HEK293 (cell line): ENCODE measurements around the gene TCAP.

Experiments used
- GLIS1 ChIP-seq: fragments of 450-650 bp; formaldehyde crosslinking; IDR thresholded peaks from 2 replicates; pipeline ENCODE4 v1.5.1; 2016; ENCODE audit warnings: missing biosample characterization, missing genetic modification characterization
- IKZF3 ChIP-seq: fragments of 450-650 bp; IDR thresholded peaks from 2 replicates; pipeline ENCODE4 v1.5.0; 2018; ENCODE audit warnings: missing biosample characterization, mild to moderate bottlenecking, missing genetic modification characterization, moderate library complexity
- KLF16 ChIP-seq: fragments of 450-650 bp; formaldehyde crosslinking; IDR thresholded peaks from 2 replicates; pipeline ENCODE4 v1.5.1; 2017; ENCODE audit warnings: missing biosample characterization, missing genetic modification characterization
- KLF8 ChIP-seq: fragments of 450-650 bp; formaldehyde crosslinking; IDR thresholded peaks from 2 replicates; pipeline ENCODE4 v1.5.1; 2016; ENCODE audit warnings: missing biosample characterization, missing genetic modification characterization
- SETDB1 ChIP-seq: IDR thresholded peaks from one replicate; pipeline ENCODE4 v1.6.1; 2017; ENCODE audit warnings: mild to moderate bottlenecking, low read length, moderate library complexity, mixed read lengths; ENCODE audit not compliant: insufficient read length
- SP3 ChIP-seq: fragments of 450-650 bp; formaldehyde crosslinking; IDR thresholded peaks from 2 replicates; pipeline ENCODE4 v1.5.1; 2016; ENCODE audit warnings: missing biosample characterization, missing genetic modification characterization
- YY1 ChIP-seq: fragments of 450-650 bp; formaldehyde crosslinking; IDR thresholded peaks from 2 replicates; pipeline ENCODE4 v1.5.1; 2018; ENCODE audit warnings: missing biosample characterization, missing genetic modification characterization
- ZBTB20 ChIP-seq: fragments of 450-650 bp; formaldehyde crosslinking; IDR thresholded peaks from 2 replicates; pipeline ENCODE4 v1.5.1; 2016; ENCODE audit warnings: missing biosample characterization, missing genetic modification characterization
- ZEB2 ChIP-seq: fragments of 450-650 bp; formaldehyde crosslinking; IDR thresholded peaks from 2 replicates; pipeline ENCODE4 v1.5.1; 2016; ENCODE audit warnings: missing biosample characterization, missing genetic modification characterization
- ZFHX2 ChIP-seq: fragments of 450-650 bp; formaldehyde crosslinking; conservative IDR thresholded peaks from 2 replicates; pipeline ENCODE4 v1.5.1; 2016; ENCODE audit warnings: missing biosample characterization, missing genetic modification characterization
- ZFP41 ChIP-seq: fragments of 450-650 bp; formaldehyde crosslinking; IDR thresholded peaks from 2 replicates; pipeline ENCODE4 v1.5.1; 2016; ENCODE audit warnings: missing biosample characterization, missing genetic modification characterization, borderline replicate concordance
- ZNF184 ChIP-seq: fragments of 450-650 bp; IDR thresholded peaks from 2 replicates; pipeline ENCODE4 v1.5.1; 2018; ENCODE audit warnings: missing biosample characterization, mild to moderate bottlenecking, missing genetic modification characterization
- ZNF366 ChIP-seq: fragments of 450-650 bp; formaldehyde crosslinking; conservative IDR thresholded peaks from 2 replicates; pipeline ENCODE4 v1.5.1; 2016; ENCODE audit warnings: missing biosample characterization, missing genetic modification characterization
- ZNF394 ChIP-seq: fragments of 450-650 bp; formaldehyde crosslinking; IDR thresholded peaks from 2 replicates; pipeline ENCODE4 v1.5.1; 2016; ENCODE audit warnings: missing biosample characterization, missing genetic modification characterization, mild to moderate bottlenecking, moderate library complexity, borderline replicate concordance
- ZNF548 ChIP-seq: fragments of 450-650 bp; formaldehyde crosslinking; IDR thresholded peaks from 2 replicates; pipeline ENCODE4 v1.5.1; 2016; ENCODE audit warnings: missing biosample characterization, missing genetic modification characterization
- ZNF701 ChIP-seq: fragments of 450-650 bp; formaldehyde crosslinking; IDR thresholded peaks from 2 replicates; pipeline ENCODE4 v1.5.1; 2016; ENCODE audit warnings: missing biosample characterization, missing genetic modification characterization
- ZNF747 ChIP-seq: fragments of 450-650 bp; formaldehyde crosslinking; IDR thresholded peaks from 2 replicates; pipeline ENCODE4 v1.5.1; 2016; ENCODE audit warnings: missing biosample characterization, missing genetic modification characterization
- ZNF76 ChIP-seq: fragments of 450-650 bp; formaldehyde crosslinking; IDR thresholded peaks from 2 replicates; pipeline ENCODE4; 2016; ENCODE audit warnings: low read depth, missing biosample characterization, missing genetic modification characterization, borderline replicate concordance
- ZSCAN16 ChIP-seq: fragments of 450-650 bp; formaldehyde crosslinking; IDR thresholded peaks from 2 replicates; pipeline ENCODE4 v1.5.1; 2016; ENCODE audit warnings: missing biosample characterization, missing genetic modification characterization
- TF ChIP-seq, protein P1 (sequence below): fragments of 450-650 bp; formaldehyde crosslinking; IDR thresholded peaks from 2 replicates; pipeline ENCODE4 v1.5.1; 2016; ENCODE audit warnings: missing biosample characterization, missing genetic modification characterization
- TF ChIP-seq, protein P2 (sequence below): fragments of 450-650 bp; formaldehyde crosslinking; IDR thresholded peaks from 2 replicates; pipeline ENCODE4 v1.5.1; 2016; ENCODE audit warnings: missing biosample characterization, missing genetic modification characterization
- TF ChIP-seq, protein P3 (sequence below): fragments of 450-650 bp; formaldehyde crosslinking; IDR thresholded peaks from 2 replicates; pipeline ENCODE4 v1.5.1; 2016; ENCODE audit warnings: missing biosample characterization, missing genetic modification characterization
- TF ChIP-seq, protein P4 (sequence below): fragments of 450-650 bp; formaldehyde crosslinking; IDR thresholded peaks from 2 replicates; pipeline ENCODE4 v1.5.1; 2016; ENCODE audit warnings: missing biosample characterization, missing genetic modification characterization, low read depth
- TF ChIP-seq, protein P5 (sequence below): fragments of 450-650 bp; formaldehyde crosslinking; IDR thresholded peaks from 2 replicates; pipeline ENCODE4 v1.5.1; 2016; ENCODE audit warnings: missing biosample characterization, missing genetic modification characterization

The TCAP gene

DNA sequence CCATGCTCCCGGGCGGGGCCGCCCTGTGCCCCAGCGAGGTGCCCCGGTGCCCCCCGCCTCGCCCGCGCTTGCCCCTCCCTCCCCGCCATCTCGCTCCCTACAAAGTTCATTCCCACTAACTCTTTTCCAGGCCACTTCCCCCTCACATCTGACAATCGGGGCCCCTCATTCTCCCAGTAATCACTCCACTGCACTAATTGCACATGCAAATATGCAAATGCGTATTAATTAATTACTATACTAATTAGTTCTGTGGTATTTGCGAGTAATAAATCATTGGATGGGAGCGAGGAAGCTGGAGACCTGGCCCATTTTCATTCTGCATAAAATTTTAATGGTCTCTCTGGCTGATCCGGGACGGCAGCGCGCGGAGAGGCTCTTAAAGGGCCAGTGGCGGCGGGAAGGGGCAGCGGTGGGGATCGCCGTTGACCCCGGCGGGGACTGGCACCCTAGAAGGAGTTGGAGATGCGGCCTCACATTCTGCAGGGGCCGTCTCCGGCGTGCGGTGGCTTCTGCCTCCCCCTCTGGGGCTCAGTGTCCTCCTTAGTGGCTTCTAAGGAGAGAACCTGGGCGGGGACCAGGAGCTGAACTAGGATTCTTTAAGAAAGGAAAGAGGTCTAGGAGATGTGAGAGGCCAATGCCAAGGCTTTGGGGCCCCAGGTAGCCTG, 46.8 kb upstream of the TCAP start (continued):
- TF ChIP-seq ZFHX2 (tag by site-specific recombination) (no peak), SP3 (tag by site-specific recombination) (peak; percentile 55), ZNF548 (tag by site-specific recombination) (no peak), YY1 (no peak), ZNF366 (tag by site-specific recombination) (peak; percentile 42; the same call in 1 of the 2 replicates), ZEB2 (tag by site-specific recombination) (no peak), ZNF701 (tag by site-specific recombination) (no peak), IKZF3 (tag by site-specific recombination) (peak; percentile 48; the same call in 1 of the 2 replicates), ZBTB20 (peak; percentile 41), ZNF184 (tag by site-specific recombination) (no peak), SETDB1 (no peak), KLF8 (peak; percentile 60; the same call in 1 of the 2 replicates), ZNF747 (no peak), ZNF394 (tag by site-specific recombination) (peak; percentile 46; the same call in 1 of the 2 replicates), ZNF76 (0 out of 2 replicates have a peak, but pooled peaks have one; percentile 19), ZFP41 (tag by site-specific recombination) (no peak), ZSCAN16 (tag by site-specific recombination) (no peak), KLF16 (tag by site-specific recombination) (no peak), GLIS1 (peak; percentile 42)
- TF ChIP-seq, protein P1, sequence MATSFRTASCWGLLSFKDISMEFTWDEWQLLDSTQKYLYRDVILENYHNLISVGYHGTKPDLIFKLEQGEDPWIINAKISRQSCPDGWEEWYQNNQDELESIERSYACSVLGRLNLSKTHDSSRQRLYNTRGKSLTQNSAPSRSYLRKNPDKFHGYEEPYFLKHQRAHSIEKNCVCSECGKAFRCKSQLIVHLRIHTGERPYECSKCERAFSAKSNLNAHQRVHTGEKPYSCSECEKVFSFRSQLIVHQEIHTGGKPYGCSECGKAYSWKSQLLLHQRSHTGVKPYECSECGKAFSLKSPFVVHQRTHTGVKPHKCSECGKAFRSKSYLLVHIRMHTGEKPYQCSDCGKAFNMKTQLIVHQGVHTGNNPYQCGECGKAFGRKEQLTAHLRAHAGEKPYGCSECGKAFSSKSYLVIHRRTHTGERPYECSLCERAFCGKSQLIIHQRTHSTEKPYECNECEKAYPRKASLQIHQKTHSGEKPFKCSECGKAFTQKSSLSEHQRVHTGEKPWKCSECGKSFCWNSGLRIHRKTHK (tag by site-specific recombination), result no peak
- TF ChIP-seq, protein P2, sequence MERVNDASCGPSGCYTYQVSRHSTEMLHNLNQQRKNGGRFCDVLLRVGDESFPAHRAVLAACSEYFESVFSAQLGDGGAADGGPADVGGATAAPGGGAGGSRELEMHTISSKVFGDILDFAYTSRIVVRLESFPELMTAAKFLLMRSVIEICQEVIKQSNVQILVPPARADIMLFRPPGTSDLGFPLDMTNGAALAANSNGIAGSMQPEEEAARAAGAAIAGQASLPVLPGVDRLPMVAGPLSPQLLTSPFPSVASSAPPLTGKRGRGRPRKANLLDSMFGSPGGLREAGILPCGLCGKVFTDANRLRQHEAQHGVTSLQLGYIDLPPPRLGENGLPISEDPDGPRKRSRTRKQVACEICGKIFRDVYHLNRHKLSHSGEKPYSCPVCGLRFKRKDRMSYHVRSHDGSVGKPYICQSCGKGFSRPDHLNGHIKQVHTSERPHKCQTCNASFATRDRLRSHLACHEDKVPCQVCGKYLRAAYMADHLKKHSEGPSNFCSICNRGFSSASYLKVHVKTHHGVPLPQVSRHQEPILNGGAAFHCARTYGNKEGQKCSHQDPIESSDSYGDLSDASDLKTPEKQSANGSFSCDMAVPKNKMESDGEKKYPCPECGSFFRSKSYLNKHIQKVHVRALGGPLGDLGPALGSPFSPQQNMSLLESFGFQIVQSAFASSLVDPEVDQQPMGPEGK (tag by site-specific recombination), result peak; percentile 65
- TF ChIP-seq, protein P3, sequence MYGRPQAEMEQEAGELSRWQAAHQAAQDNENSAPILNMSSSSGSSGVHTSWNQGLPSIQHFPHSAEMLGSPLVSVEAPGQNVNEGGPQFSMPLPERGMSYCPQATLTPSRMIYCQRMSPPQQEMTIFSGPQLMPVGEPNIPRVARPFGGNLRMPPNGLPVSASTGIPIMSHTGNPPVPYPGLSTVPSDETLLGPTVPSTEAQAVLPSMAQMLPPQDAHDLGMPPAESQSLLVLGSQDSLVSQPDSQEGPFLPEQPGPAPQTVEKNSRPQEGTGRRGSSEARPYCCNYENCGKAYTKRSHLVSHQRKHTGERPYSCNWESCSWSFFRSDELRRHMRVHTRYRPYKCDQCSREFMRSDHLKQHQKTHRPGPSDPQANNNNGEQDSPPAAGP (tag by site-specific recombination), result peak; percentile 64; the same call in 1 of the 2 replicates
- TF ChIP-seq, protein P4, sequence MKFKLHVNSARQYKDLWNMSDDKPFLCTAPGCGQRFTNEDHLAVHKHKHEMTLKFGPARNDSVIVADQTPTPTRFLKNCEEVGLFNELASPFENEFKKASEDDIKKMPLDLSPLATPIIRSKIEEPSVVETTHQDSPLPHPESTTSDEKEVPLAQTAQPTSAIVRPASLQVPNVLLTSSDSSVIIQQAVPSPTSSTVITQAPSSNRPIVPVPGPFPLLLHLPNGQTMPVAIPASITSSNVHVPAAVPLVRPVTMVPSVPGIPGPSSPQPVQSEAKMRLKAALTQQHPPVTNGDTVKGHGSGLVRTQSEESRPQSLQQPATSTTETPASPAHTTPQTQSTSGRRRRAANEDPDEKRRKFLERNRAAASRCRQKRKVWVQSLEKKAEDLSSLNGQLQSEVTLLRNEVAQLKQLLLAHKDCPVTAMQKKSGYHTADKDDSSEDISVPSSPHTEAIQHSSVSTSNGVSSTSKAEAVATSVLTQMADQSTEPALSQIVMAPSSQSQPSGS, result no peak
- TF ChIP-seq, protein P5, sequence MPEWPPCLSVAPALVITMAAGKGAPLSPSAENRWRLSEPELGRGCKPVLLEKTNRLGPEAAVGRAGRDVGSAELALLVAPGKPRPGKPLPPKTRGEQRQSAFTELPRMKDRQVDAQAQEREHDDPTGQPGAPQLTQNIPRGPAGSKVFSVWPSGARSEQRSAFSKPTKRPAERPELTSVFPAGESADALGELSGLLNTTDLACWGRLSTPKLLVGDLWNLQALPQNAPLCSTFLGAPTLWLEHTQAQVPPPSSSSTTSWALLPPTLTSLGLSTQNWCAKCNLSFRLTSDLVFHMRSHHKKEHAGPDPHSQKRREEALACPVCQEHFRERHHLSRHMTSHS (tag by site-specific recombination), result no peak
- TF ChIP-seq, all 188 proteins: peak for 24
